ENCODE data around the gene TBC1D2B.

- TF ChIP-seq CTCF (IDR thresholded peaks at IDR 0.05; ENCODE audit: insufficient read depth, low read length, poor library complexity, severe bottlenecking) (no peak), EZH2phosphoT487 (conservative IDR thresholded peaks at IDR 0.05; ENCODE audit: low read length) (no peak)
Observed at GRCh38 chr15:78007211-78007931, 70.1 kb downstream of the TBC1D2B start.

Data from SU-DHL-6 (cell line).